Transverse colon (tissue), 4 donors: ENCODE measurements around the gene CCM2L. TPM values are rescaled to one million over a fixed set of nuclear protein-coding genes. Genes with fewer than 3 reads are reported as not detected.

Experiments used
- DNase-seq: peaks from one replicate; pipeline ENCODE4 v3.0.0-alpha.2; 2019
- H3K27ac ChIP-seq, 4 donors: fragments of 200-600 bp; sonication (generic); 2 replicates each; pipeline ENCODE4 v1.5.1; 2016 to 2018; ENCODE audit warnings: inconsistent platforms in 4 of 4
- H3K27me3 ChIP-seq: fragments of 200-600 bp; sonication (generic); 2 replicates; pipeline ENCODE4 v1.5.1; 2017; ENCODE audit warnings: inconsistent platforms
- H3K36me3 ChIP-seq, 4 donors: fragments of 200-600 bp; sonication (generic); 2 replicates each; pipeline ENCODE4 v1.5.1; 2017 to 2019; ENCODE audit warnings: inconsistent platforms in 4 of 4
- H3K4me1 ChIP-seq, 4 donors: fragments of 200-600 bp; sonication (generic); 2 replicates each; pipeline ENCODE4 v1.5.1; 2017 to 2020; ENCODE audit warnings: inconsistent platforms in 4 of 4
- H3K4me3 ChIP-seq, 4 donors: fragments of 200-600 bp; sonication (generic); 1 replicate in 1 of 4; 2 replicates in 3 of 4; pipeline versions ENCODE4 v1.5.1 to v1.6.1; 2017 to 2019; ENCODE audit warnings: inconsistent platforms in 4 of 4
- H3K9me3 ChIP-seq, 2 donors: fragments of 200-600 bp; sonication (generic); 2 replicates each; pipeline ENCODE4 v1.5.1; 2017 to 2019; ENCODE audit warnings: inconsistent platforms in 2 of 2
- CTCF ChIP-seq, 5 experiments: fragments of 200-600 bp in 3 of 5; fragments of 450-650 bp in 2 of 5; sonication (generic) in 3 of 5; IDR thresholded peaks; 1 replicate in 2 of 5; 2 replicates in 3 of 5; pipeline ENCODE4 v1.5.1; 2016 to 2017; ENCODE audit warnings: antibody characterized with exemption in 5 of 5, inconsistent platforms in 3 of 5, mild to moderate bottlenecking in 2 of 5, moderate library complexity in 1 of 5
- EP300 ChIP-seq: sonication (generic); formaldehyde crosslinking; IDR thresholded peaks from one replicate; pipeline ENCODE4 v1.6.1; 2017; ENCODE audit warnings: antibody characterized with exemption, low read depth
- POLR2A ChIP-seq: fragments of 450-650 bp; IDR thresholded peaks from one replicate; pipeline ENCODE4 v1.6.1; 2016; ENCODE audit warnings: antibody characterized with exemption, mild to moderate bottlenecking, moderate library complexity
- POLR2AphosphoS5 ChIP-seq, 3 donors: sonication (generic); formaldehyde crosslinking; IDR thresholded peaks; one replicate each; pipeline ENCODE4 v1.6.1; 2016; ENCODE audit warnings: antibody characterized with exemption in 3 of 3
- WGBS, 2 donors: methylation state at CpG; one replicate each; pipeline ENCODE4 v1.1.5; 2018; ENCODE audit warnings: low coverage in 1 of 2; 5-methylcytosine and 5-hydroxymethylcytosine counted together
- in situ Hi-C, 4 donors: fragments of 200-750 bp; cut with MboI; loops; one replicate each; pipeline versions ENCODE4 v1.15.0 to v1.15.1; 2017; ENCODE audit warnings: low sequenced_read_pairs in 3 of 4, low pct_ligation_motif_present in 1 of 4, low pct_unique_long_range_greater_than_20kb in 1 of 4
- intact Hi-C: fragments of 100-400 bp; cut with DNase I; formaldehyde crosslinking; loops from one replicate; pipeline ENCODE4 v1.15.1; 2023; ENCODE audit warnings: low total_unique reads
- total RNA-seq, 4 donors: library from RNA; depleted of rRNA; stranded (reverse); fragments of >200 nt; gene quantifications; one replicate each; pipeline ENCODE4 v1.1.0, GENCODE V29; 2016

CCM2L gene
- total RNA-seq, 4 donors from 2014 or later = 1.7 to 4.9 (median 3.0) TPM

DNA sequence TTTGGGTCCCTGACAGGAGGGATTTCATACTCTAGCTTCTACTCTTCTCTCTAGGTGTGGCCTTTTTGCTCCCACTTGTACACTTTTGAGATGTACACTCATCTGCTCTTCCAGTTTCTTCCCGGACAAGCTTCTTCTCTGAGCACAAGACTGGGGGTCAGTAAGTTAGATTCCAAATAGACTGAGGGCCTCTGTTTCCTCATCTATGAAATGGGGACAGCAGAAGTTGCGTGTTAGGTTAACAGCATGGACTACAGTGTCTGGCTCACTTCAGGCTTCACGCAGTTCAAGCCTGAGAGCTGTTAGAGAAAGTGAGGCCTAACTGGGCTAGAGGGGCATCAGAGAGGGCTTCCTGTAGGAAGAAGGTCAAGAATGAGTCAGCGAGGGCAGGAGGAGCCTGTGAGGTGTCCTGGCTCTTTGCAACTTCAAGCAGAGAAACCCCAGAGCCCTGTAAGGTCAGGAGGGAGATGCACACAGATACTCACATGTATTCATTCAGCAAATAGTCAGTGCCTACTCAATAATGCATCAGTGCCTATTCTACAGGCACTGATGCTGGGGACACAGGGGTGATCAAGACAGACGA is 21.7 kb upstream of the CCM2L start:
- Histone ChIP-seq H3K9me3 (no peaks in the 10 kb centered on the region), H3K36me3 (no peaks in the 10 kb centered on the region), H3K27ac (no peak overlapping the region), H3K27me3 (peaks cover 5% of the 10 kb centered on the region), H3K4me1 (no peaks in the 10 kb centered on the region), H3K4me3 (no peak overlapping the region)
- intact Hi-C loops (no loop called here), in situ Hi-C loops (no loop called here)
- WGBS, 2 donors = 75 to 84% methylated on average over 2 to 5 of the region's 5 CpGs
- no peak for DNase-seq
- no peak for TF ChIP-seq POLR2AphosphoS5 (IDR thresholded peaks at IDR 0.05)
- TF ChIP-seq POLR2A = no peak

DNA sequence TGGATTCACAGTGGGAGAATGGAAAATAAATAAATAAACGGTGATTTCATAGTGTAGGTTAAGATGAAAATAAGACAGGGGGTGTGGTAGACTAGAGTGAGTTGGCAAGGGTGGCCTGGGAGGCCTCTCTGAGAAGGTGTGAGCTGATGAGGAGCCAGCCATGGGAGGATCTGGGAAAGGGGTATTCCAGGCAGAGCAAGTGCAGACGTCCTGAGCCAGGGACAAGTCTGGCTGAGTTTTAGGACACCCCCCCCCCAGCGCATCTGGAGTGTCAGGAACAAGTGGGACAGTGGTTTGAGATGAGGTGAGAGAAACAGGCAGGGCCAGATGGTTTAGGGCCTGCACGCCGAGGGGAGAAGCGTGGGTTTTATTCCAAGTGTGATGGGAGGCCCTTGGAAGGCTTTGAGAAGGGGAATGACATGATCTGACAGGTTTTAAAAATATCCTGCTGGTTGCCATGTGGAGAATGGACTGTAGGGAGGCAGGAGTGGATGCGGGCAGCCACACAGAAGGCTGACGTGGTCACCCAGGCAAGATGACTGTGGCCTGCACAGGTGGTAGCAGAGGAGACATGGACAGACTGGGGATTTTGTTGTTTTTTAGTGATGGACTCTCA is 21.1 kb upstream of the CCM2L start:
- Histone ChIP-seq H3K4me1 (no peaks in the 10 kb centered on the region), H3K36me3 (no peaks in the 10 kb centered on the region), H3K9me3 (no peaks in the 10 kb centered on the region), H3K4me3 (no peak overlapping the region), H3K27ac (no peak overlapping the region), H3K27me3 (peaks cover 11% of the 10 kb centered on the region)
- intact Hi-C loops = no loop called here
- 13 to 72% methylated on average over 1 to 8 of the region's 8 CpGs for WGBS, 2 donors
- no peak for TF ChIP-seq CTCF (IDR thresholded peaks at IDR 0.05)
- no peak for TF ChIP-seq POLR2A
- no peak for TF ChIP-seq POLR2AphosphoS5 (IDR thresholded peaks at IDR 0.05)
- no peak for TF ChIP-seq EP300
- DNase-seq = no peak
- in situ Hi-C loops = no loop called here

GRCh38 chr20:31990641-31991338 is 19.4 kb upstream of the CCM2L start:
- in situ Hi-C loops (no loop called here), intact Hi-C loops (no loop called here)
- Histone ChIP-seq H3K4me3 (no peak overlapping the region), H3K27ac (no peak overlapping the region), H3K4me1 (no peaks in the 10 kb centered on the region), H3K36me3 (no peaks in the 10 kb centered on the region), H3K9me3 (no peaks in the 10 kb centered on the region), H3K27me3 (peaks cover 27% of the 10 kb centered on the region)
- 70 to 79% methylated on average over 2 to 6 of the region's 6 CpGs for WGBS, 2 donors
- DNase-seq = no peak
- TF ChIP-seq EP300 (no peak), POLR2A (no peak), POLR2AphosphoS5 (IDR thresholded peaks at IDR 0.05) (no peak), CTCF (IDR thresholded peaks at IDR 0.05) (no peak)

DNA sequence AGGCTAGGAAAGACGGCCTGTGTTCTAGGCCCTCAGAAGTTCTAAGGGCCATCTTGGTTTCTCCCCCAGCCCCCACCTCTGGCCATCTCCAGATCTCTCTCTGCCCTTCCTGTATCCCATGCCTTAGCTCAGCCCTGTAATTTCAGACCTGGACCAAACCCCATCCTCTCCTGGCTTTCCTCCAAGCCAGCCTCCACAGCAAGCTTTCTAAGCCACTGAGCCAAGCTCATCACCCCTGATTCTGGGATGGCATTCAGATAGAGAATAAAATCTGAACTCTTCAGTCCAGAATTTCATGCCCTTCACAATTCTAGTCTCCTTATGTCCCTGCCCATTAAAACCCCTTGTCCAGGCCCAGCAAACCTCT is 18.9 kb upstream of the CCM2L start:
- Histone ChIP-seq H3K4me1 (no peaks in the 10 kb centered on the region), H3K27ac (no peak overlapping the region), H3K27me3 (peaks cover 32% of the 10 kb centered on the region), H3K9me3 (no peaks in the 10 kb centered on the region), H3K4me3 (no peak overlapping the region), H3K36me3 (no peaks in the 10 kb centered on the region)
- WGBS, 2 donors = 67% methylated on average over 1 of the region's 1 CpG; no CpG with 5 or more reads in 1 of the 2 donors
- in situ Hi-C loops = no loop called here
- TF ChIP-seq EP300 = no peak
- no peak for TF ChIP-seq POLR2AphosphoS5 (IDR thresholded peaks at IDR 0.05)
- no peak for TF ChIP-seq POLR2A
- no peak for TF ChIP-seq CTCF (IDR thresholded peaks at IDR 0.05)
- DNase-seq = no peak
- intact Hi-C loops = no loop called here
